ENCODE data around the gene EMSY. TPM values are rescaled to one million over a fixed set of nuclear protein-coding genes. Genes with fewer than 3 reads are reported as not detected.

The EMSY gene
- total RNA-seq, 2 donors from 2014 or later, result 24.3 to 39.4 TPM

DNA sequence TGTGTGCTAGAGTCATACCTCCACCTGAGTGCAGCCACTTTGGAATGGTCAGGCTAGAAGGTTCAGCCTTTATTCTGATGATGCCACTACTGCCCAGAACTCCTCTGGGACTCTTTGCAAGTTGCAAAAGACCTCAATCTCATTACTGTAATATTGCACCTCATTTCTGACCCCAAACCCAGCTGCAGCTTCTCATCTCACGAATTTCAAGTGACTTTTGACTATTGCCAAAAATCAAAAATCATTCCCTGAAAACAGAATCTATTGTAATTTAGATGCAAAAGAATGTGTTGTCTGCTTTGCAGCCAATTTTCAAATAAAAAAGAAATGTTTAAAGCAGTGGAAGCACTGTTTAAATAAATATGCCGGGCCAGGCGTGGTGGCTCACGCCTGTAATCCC is 38.5 kb upstream of the EMSY start:
- TF ChIP-seq, protein P1, sequence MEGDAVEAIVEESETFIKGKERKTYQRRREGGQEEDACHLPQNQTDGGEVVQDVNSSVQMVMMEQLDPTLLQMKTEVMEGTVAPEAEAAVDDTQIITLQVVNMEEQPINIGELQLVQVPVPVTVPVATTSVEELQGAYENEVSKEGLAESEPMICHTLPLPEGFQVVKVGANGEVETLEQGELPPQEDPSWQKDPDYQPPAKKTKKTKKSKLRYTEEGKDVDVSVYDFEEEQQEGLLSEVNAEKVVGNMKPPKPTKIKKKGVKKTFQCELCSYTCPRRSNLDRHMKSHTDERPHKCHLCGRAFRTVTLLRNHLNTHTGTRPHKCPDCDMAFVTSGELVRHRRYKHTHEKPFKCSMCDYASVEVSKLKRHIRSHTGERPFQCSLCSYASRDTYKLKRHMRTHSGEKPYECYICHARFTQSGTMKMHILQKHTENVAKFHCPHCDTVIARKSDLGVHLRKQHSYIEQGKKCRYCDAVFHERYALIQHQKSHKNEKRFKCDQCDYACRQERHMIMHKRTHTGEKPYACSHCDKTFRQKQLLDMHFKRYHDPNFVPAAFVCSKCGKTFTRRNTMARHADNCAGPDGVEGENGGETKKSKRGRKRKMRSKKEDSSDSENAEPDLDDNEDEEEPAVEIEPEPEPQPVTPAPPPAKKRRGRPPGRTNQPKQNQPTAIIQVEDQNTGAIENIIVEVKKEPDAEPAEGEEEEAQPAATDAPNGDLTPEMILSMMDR (IDR thresholded peaks at IDR 0.05), result no peak
- no peak for TF ChIP-seq POLR2A (IDR thresholded peaks at IDR 0.05)
- TF ChIP-seq POLR2AphosphoS5 (IDR thresholded peaks at IDR 0.05), result no peak
- no peaks in the 10 kb centered on the region for H3K9me3 ChIP-seq
- no peak overlapping the region for H3K27ac ChIP-seq
- DNase-seq (ENCODE audit: low spot score), result no peak
- no peaks in the 10 kb centered on the region for H3K27me3 ChIP-seq (replicated peaks; ENCODE audit: insufficient read depth)
- intact Hi-C loops (cut with DNase I), result no loop called here
- no peak overlapping the region for H3K4me3 ChIP-seq
- 90% methylated on average over 4 of the region's 4 CpGs for WGBS
- peaks cover 2% of the 10 kb centered on the region for H3K4me1 ChIP-seq (replicated peaks)
- no peaks in the 10 kb centered on the region for H3K36me3 ChIP-seq

DNA sequence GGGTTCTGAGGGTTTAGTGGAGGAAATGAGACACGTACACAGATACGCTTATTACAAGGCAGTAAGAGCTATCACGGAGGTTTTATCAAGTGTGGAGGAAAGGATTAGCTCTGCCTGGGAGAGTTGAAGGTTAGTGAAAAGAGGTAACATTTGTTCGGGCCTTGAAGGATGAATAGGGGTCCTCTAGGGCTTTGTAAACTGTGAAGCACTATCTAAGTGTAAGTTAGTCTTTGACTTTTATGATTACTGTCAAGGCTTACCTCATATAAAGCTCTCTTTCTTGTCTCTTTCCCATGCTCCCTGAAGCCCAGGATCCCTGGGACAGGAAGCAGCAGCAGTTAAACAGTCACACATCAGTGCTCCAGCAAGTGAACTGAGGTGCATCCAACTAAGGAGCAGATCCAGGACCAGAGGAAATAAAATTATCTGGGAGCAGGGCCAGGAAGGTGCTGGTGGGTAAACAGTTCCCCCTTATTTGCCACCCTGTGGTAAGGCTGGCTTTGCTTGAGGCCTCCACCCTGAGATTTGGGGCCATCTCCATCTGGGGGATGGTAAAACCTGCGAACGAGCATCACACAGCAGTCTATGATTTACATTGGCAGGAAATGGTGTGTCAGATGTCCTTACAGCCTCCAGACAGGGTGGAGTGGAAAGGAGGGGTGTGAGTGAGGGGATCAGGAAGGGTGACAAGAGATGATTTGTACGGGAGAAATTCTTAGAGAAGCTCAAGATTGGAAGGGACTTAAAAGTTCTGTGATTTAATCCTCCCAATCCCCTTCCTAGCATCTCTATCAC is 36.5 kb upstream of the EMSY start:
- H3K9me3 ChIP-seq, result no peaks in the 10 kb centered on the region
- no peaks in the 10 kb centered on the region for H3K36me3 ChIP-seq
- no peaks in the 10 kb centered on the region for H3K27me3 ChIP-seq (replicated peaks; ENCODE audit: insufficient read depth)
- peaks cover 2% of the 10 kb centered on the region for H3K4me1 ChIP-seq (replicated peaks)
- TF ChIP-seq, protein P1 (IDR thresholded peaks at IDR 0.05), result no peak
- no peak for TF ChIP-seq POLR2AphosphoS5 (IDR thresholded peaks at IDR 0.05)
- no peak for TF ChIP-seq POLR2A (IDR thresholded peaks at IDR 0.05)
- DNase-seq (ENCODE audit: low spot score), result no peak
- WGBS, result 49% methylated on average over 7 of the region's 7 CpGs
- H3K27ac ChIP-seq, result no peak overlapping the region
- intact Hi-C loops (cut with DNase I), result no loop called here
- no peak overlapping the region for H3K4me3 ChIP-seq

DNA sequence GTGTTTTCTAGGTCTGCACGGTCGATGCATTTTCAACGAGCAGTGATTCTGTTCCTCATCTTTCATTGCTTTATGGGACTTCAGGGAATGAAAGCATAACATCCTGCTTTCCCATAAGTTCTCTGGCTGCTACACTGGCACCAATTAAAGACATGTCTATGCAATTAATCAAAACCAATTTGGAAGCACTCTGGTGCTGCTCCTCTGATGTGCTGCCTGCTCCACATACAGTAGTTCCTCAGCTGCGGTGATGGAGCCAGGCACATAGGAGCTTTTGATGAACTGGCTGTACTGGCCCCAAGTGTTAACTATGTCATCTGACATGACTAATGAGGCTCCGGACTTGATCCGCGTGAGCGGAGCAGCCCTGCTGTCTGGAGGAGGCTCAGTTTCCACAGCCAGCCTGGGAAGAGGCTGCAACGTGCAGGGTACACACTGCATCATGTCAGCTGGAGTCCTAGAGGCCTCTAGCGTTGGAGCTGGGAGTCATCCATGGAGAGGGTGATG is 33.9 kb upstream of the EMSY start:
- intact Hi-C loops (cut with DNase I), result no loop called here
- DNase-seq (ENCODE audit: low spot score), result no peak
- no peaks in the 10 kb centered on the region for H3K36me3 ChIP-seq
- peaks cover 2% of the 10 kb centered on the region for H3K4me1 ChIP-seq (replicated peaks)
- H3K9me3 ChIP-seq, result no peaks in the 10 kb centered on the region
- no peaks in the 10 kb centered on the region for H3K27me3 ChIP-seq (replicated peaks; ENCODE audit: insufficient read depth)
- no peak overlapping the region for H3K27ac ChIP-seq
- TF ChIP-seq, protein P1 (IDR thresholded peaks at IDR 0.05), result no peak
- TF ChIP-seq POLR2A (IDR thresholded peaks at IDR 0.05) (no peak), POLR2AphosphoS5 (IDR thresholded peaks at IDR 0.05) (no peak)
- no peak overlapping the region for H3K4me3 ChIP-seq
- 68% methylated on average over 10 of the region's 10 CpGs for WGBS

DNA sequence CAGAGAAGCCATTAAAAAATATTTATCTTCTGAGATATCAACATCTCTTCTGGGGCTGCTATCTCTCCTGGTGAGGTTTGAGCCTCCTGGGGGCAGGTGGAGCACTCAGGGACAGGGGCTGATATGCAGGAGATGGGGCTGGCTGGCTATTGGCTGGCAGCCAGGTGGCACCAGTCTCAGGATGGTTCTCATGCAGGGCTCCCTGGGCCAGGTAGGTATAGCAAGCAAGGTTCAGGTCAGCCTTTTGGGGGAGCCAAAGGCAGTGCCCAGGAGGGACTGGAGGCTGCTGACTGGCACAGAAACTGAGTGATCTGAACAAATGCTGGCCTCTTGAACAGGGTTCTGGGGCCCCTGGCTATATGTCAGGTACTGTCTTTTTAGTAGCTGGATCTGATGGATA is 29.7 kb upstream of the EMSY start:
- TF ChIP-seq, protein P1 (IDR thresholded peaks at IDR 0.05), result no peak
- TF ChIP-seq POLR2AphosphoS5 (IDR thresholded peaks at IDR 0.05), result no peak
- no peak for TF ChIP-seq POLR2A (IDR thresholded peaks at IDR 0.05)
- H3K27ac ChIP-seq, result no peak overlapping the region
- no peaks in the 10 kb centered on the region for H3K4me1 ChIP-seq (replicated peaks)
- no peaks in the 10 kb centered on the region for H3K27me3 ChIP-seq (replicated peaks; ENCODE audit: insufficient read depth)
- no peak overlapping the region for H3K4me3 ChIP-seq
- intact Hi-C loops (cut with DNase I), result no loop called here
- no peaks in the 10 kb centered on the region for H3K9me3 ChIP-seq
- DNase-seq (ENCODE audit: low spot score), result no peak
- no peaks in the 10 kb centered on the region for H3K36me3 ChIP-seq

DNA sequence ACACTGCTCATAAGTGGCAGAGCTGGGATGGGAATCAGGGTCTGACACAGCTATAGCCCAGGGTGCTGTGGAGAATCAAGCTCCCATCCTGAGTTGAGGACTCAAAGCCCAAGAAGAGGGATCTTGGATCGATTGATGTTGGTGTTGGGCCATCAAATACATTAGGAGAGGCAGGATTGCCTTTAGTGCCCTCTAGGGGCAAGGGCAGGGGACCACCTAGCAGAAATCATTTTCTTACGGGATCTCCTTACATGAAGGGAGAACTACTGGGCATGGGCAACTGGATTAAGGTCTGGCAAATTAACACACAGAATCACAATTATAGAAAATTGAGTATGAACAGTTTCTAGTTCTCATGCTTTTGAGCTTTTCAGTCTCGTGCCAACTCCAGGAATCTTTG is 24.9 kb upstream of the EMSY start:
- no peak for DNase-seq (ENCODE audit: low spot score)
- H3K36me3 ChIP-seq, result no peaks in the 10 kb centered on the region

More for the DNA sequence above, 24.9 kb upstream of the EMSY start:
- intact Hi-C loops (cut with DNase I), result no loop called here
- no peaks in the 10 kb centered on the region for H3K27me3 ChIP-seq (replicated peaks; ENCODE audit: insufficient read depth)
- 86% methylated on average over 3 of the region's 3 CpGs for WGBS
- TF ChIP-seq POLR2A (IDR thresholded peaks at IDR 0.05), result no peak
- no peak overlapping the region for H3K27ac ChIP-seq
- H3K4me3 ChIP-seq, result no peak overlapping the region
- no peaks in the 10 kb centered on the region for H3K4me1 ChIP-seq (replicated peaks)
- no peaks in the 10 kb centered on the region for H3K9me3 ChIP-seq

All from prostate gland (tissue), 2 donors.